GM19035 (cell line): Measurements from ENCODE around the gene HS3ST2.
"Not testable (repeated sequence)": the region's sequence is repeated elsewhere in the genome, so short reads cannot be mapped to it uniquely, and the experiment has no call there.

Experiments
- ATAC-seq: cut with Tn5 transposase; IDR thresholded peaks from one replicate; pipeline ENCODE4 v1.9.1; 2021; ENCODE audit not compliant: unreplicated experiment

Gene HS3ST2

DNA sequence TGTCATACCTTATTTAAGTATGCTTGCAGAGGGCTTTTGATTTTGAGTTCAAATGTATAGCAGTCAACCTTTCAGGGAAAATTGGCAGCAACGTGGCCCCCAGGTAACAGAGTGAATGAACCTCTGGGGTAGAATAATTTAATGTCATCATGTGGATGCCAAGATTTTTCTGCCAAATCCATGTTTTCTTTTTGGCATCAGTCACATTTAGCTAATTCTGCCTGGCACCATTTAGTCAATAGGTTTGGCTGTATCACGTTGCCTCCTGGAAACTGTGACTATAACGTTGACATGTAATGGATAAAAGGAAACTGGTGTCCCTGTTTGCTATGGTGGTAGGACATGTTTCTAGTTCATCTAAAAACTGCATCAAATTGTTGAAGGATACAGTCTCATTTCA is 115.5 kb downstream of the HS3ST2 start:
- no peak for ATAC-seq

DNA sequence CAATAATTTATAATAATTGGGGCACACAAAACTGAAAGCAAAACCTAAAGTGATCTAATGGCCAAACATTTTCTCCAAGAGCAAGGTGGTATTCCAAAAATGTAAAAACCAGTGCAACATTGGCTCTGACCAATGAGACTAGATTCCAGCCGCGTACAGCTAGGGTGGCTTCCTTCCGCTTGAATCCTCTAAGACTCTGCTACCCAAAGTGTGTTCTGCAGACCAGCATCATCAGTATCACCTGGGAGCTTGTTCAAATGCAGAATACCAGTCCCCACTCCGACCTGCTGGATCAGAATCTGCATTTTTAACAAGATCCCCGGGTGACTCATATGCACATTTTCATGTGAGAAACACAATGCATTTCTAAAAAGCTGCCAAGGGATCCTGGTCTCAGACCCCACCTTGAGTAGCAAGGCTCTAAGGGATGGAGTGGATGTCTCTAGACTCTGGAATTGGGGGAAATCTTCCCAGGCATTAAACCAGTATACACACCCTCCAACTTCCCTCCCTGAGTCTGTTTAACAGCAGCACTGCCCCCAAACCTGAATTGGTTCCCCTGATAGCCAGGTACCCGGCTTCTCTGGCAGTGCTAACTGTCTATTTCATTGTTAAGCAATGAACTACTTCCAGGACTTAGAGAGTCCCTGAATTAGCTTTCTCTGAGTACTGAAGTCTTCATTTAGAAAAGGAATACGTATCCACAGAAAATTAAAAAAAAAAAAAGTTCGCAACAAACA is 118.2 kb downstream of the HS3ST2 start:
- ATAC-seq: no peak

DNA sequence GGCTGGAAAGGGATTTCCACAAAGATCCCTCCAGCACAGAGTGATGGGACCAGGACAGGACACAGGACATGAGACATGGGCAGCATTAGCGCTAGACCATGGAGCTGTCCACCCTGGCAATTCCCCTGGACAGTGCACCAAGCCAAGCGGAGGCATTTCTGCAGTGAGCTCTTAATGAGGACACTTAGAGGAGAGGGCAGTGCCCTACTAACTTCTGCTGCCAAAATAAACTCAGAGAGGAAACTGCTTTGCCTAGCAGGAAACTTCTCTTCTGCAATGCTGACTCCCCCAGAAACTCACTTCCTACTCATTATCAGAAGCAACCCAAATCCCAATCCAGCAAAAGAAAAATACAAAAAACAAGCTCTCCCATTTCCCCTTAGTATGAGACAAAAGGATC is 119.2 kb downstream of the HS3ST2 start:
- no peak for ATAC-seq

DNA sequence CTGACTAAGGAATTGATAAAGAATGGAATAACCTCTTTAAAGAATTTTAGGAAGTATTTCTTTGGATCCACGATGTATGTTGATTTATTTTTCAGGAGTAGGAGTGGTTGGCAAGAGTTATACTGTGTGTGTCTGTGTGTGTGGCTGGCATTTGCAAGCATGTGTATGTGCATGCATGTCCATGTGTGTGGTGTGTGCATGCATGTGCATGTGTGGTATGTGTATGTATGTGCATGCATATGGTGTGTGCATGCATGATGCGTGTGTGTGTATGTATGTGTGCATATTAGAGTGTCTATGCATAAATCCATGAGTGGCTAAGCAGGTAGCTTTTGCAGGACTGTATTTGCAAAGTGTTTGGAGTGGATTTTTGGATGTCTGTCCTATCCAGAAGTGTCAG is 120.8 kb downstream of the HS3ST2 start:
- no peak for ATAC-seq

DNA sequence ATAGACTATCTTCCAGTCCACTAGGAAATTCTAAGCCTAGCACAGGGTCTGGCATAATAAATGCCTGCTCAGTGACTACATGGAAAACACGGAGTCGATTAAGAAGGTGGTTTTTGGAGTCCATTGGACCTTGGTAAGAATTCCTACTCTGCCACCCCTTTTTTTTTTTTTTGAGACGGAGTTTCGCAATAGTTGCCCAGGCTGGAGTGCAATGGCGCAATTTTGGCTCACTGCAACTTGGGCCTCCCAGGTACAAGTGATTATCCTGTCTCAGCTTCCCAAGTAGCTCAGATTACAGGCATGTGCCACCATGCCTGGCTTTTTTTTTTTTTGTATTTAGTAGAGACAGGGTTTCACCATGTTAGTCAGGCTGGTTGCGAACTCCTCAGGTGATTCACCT is 123.2 kb downstream of the HS3ST2 start:
- no peak for ATAC-seq

DNA sequence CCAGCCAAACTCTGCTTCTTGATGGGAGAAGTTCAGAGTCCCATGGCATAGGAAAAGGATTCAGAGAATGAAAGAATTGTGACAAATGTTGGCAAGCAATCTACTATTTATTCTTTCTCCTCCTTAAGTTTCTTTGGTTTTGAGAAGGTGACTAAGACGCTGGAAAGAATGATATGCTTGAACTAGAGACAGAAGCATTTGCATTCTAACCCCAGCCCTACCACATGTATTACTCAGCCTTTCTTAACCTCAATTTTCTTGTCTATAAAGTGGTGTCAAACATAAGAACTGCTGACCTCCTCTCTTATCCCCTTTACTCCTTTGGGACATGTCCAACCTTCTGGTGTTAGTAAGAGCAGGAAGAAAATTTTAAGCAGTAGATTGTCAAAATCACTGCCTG is 124.7 kb downstream of the HS3ST2 start:
- no peak for ATAC-seq

DNA sequence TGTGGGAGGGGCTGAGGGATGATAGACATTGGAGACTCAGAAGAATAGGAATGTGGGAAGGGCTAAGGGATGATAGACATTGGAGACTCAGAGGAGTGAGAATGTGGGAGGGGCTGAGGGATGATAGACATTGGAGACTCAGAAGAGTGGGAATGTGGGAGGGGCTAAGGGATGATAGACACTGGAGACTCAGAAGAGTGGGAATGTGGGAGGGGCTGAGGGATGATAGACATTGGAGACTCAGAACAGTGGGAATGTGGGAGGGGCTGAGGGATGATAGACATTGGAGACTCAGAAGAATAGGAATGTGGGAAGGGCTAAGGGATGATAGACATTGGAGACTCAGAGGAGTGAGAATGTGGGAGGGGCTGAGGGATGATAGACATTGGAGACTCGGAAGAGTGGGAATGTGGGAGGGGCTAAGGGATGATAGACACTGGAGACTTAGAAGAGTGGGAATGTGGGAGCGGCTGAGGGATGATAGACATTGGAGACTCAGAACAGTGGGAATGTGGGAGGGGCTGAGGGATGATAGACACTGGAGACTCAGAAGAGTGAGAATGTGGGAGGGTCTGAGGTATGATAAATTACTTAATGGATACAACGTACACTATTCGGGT is 125.9 kb downstream of the HS3ST2 start:
- not testable (repeated sequence) for ATAC-seq

DNA sequence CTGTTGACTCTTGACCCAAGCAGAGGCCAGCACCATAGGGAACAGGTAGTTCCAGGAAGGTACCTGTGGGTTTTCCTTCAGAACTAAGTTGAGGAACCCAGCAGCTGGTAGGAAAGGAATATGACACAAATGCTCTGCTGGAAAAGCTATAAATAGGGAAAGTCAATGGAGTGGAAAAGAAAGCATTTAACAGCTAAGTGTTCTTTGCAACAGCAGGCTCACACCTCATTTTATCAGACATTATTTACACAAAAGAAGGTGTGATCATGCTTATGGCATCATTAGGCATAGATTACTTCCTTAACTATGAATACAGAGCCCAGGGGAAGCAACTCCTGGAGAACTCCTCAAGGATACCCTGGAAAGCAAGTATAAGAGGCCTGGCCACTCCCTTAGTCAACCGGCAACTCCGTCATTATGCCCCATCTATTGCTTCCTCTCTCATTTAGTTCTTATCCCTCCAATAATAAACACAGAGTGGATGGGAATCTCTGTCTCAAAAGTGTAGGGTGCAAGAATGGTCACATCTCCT is 128.1 kb downstream of the HS3ST2 start:
- no peak for ATAC-seq

DNA sequence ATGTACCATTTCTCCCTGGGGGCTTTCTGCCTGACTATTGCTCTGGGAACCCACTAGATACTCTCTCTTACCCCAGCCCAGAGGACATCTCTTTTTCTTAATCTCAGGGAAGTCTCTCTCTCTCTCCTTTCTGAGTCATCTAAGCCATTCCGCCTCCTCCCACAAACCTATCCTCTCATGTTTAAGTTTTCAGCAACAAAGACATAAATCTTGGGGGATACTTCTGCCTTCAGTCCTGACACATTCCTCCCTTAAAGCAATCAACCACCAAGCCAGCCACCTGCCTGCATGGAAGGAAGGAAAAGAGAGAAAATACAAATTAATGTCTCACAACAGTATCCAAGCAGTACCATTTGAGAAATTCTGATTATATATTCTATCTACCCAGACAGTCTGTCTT is 128.8 kb downstream of the HS3ST2 start:
- ATAC-seq: no peak

DNA sequence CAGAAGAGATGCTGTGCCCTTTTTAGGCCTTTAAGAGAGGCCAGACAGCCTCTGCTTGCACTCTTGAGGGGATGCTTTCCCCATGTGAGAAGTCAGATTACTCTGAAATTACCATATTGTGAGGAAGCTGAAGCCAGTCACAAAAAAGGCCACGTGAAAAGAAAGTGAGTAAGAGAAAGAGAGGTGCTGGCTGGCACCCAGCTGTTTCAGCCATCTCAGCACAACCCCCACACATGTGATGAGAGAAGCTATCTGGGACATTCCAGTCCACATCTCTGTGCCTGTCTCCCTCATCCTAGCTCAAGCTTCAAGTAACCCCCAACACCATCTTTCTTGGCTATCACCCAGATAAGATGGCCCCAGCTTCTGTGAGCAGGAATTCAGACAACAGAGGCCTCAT is 131.4 kb downstream of the HS3ST2 start:
- ATAC-seq: no peak

DNA sequence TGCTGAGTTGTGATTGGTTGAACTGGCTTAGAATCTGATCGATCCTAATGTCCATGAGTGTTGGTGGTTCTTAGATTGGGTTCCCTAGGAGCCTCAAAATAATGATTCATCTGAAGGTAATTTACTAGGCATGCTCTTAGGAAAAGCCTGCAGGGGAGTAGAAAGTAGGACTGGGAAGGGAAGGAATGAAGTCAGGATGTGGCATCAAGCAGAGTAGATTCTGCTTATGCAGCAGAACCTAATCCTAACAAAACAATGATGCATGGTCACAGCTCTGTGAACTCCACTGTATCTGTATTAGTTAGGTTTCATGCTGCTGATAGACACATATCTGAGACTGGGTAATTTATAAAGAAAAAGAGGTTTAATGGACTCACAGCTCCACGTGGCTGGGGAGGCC is 132.5 kb downstream of the HS3ST2 start:
- no peak for ATAC-seq

DNA sequence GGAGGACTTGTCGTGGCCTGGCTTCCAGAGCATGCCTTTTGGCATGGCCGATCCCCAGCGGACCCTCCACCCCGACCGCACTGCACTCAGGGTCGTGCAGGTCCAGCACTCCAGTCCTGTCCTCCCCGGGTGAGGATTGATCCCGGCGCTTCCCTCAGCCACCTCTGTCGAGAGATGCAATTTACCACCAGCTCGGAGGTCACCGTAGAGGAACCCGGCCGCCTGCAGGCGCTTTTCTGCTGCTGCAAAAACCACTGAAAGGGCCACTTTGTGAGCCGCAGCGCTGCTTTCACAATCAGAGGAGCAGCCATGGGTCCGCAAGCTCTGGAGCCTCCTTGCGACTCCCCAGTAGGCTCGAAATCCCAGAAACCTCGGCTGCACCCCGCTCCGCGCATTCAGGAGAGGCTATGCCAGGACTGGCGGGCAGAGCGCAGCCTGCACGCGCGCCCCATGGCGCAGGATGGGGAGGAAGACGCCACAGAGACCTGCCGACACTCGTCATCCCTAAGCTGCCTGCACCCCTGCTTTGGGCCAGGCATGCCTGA is 134.2 kb downstream of the HS3ST2 start:
- ATAC-seq: no peak

DNA sequence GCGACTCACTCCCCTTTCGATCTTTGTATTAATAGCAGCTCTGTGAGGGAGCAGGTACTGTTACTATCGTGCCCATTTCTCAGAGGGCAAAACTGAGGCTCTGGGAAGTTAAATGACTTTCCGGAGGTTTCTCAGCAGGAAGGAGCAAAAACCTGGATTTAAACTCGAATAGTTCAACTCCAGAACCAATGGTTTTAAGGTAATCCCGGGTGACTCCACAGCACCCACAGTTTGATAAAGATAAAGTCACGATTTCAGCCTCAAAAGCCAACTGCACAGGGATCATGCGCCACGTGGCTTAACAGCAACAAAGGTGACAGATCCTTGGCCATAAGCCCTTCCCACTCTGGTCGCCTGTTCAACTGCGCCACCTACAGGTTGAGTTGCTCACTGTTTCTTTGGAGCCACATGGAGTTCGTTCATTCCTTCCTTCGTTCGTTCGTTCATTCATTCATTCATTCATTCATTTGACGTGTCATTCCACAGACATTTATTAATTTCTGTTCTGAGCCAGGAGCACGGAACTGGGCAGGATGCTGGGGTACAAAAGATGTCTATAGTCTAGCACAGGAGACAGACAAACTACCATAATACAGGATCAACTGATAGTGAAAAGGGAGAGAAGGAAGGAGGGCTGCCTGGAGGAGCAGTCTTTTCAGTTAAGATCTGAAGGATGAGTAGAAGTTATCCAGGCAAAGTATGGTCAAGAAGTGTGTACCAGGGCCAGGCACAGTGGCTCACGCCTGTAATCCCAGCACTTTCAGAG is 134.8 kb downstream of the HS3ST2 start:
- peak; percentile 46 for ATAC-seq

DNA sequence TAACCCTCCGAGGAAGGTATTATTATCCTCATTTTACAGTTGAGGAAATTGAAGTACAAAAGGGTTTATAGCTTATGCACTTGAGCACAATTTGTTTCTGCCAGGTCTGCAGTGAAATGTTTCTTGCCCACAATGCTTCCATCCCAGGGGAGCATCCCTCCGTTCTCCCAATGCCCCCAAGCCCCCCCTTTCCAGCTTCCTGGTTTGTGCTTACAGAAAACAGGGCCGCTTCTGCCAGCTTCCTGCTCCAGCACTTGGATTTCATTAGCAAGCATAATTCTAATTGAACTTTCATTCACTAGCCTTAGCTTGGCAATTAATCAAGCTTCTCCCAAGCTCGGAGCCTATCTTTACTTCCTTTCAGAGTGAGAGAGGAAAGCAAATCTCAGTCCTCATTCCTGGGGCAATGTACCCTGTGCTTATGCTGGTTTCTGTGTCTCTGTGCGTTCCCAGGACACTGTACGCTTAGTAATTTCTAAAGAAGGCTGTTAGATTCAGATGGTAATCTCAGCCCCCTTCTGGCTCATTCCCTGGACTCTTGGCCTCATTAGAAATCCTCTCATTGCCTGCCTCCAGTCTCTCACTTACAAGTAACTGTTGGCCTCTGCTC is 141.6 kb downstream of the HS3ST2 start:
- ATAC-seq: no peak

DNA sequence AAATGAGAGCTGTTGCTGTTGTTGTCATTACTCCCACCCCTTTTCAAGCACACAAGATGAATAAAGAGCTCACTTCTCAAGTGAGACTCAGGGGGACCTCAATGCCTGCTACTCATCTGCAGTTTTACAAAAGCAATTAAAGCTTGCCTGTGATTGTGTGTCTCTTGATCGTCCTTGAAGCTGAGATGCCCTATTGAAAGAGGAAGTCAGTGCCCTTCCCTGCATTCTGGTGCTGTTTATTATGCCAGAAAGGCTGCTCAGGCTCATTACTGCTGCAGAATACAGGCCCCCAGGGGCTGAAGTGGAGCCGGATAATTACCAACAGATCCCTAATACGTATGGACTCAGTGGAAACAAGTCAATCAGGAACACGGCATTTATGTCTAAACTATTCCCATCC is 147.2 kb downstream of the HS3ST2 start:
- ATAC-seq: no peak

DNA sequence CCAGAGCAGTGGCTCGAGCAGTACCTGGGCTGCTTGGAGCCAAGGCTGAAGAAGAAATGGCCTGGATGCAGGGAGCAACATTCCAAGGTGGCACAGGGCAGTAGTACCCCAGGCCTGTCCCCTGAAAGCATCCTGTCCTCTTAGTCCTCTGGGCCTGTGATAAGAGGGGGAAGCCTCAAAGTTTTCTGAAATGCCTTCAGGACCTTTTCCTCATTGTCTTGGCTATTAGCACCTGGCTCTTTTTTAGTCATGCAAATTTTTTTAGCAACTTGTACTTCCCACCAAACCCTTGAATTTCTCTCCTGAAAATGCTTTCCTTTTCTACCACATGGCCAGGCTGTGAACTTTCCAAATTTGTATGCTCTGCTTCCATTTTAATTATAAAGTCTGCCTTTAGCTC is 148.9 kb downstream of the HS3ST2 start:
- no peak for ATAC-seq
